Activated T-cell treated with anti-CD3 and anti-CD28 coated beads, Interleukin-2, amount 50 U/mL, for 24 hours (primary cell): ENCODE measurements around the gene HMCN1.
A peak's percentile ranks its signal among the peaks of the same experiment; 100 is the strongest.

Experiments
- DNase-seq: peaks from one replicate; pipeline ENCODE4 v3.0.0-alpha.2; 2020
- H3K27ac Mint-ChIP-seq: 2 replicates; pipeline ENCODE4 v1.8.0; 2020; ENCODE audit warnings: mild to moderate bottlenecking, mixed read lengths
- H3K27me3 Mint-ChIP-seq: 2 replicates; pipeline ENCODE4 v1.8.0; 2020; ENCODE audit warnings: mixed read lengths
- H3K36me3 Mint-ChIP-seq: 2 replicates; pipeline ENCODE4 v1.8.0; 2020; ENCODE audit warnings: low read depth, mixed read lengths
- H3K4me1 Mint-ChIP-seq: 2 replicates; pipeline ENCODE4 v1.8.0; 2020; ENCODE audit warnings: low read depth, mixed read lengths
- H3K4me3 Mint-ChIP-seq: 2 replicates; pipeline ENCODE4 v1.8.0; 2020; ENCODE audit warnings: mild to moderate bottlenecking, moderate library complexity, mixed read lengths
- H3K9me3 Mint-ChIP-seq: 2 replicates; pipeline ENCODE4 v1.8.0; 2020; ENCODE audit warnings: mixed read lengths

HMCN1 gene

GRCh38 chr1:185722098-185722497, 12.1 kb upstream of the HMCN1 start:
- H3K36me3 Mint-ChIP-seq = no peaks in the 10 kb centered on the region
- no peak overlapping the region for H3K27ac Mint-ChIP-seq
- DNase-seq = no peak
- H3K4me1 Mint-ChIP-seq = no peaks in the 10 kb centered on the region
- no peak overlapping the region for H3K4me3 Mint-ChIP-seq
- no peaks in the 10 kb centered on the region for H3K9me3 Mint-ChIP-seq
- H3K27me3 Mint-ChIP-seq = peaks cover 19% of the 10 kb centered on the region

GRCh38 chr1:185727726-185728125, 6.5 kb upstream of the HMCN1 start:
- Mint-ChIP-seq H3K4me3 (no peak overlapping the region), H3K27me3 (peaks cover 24% of the 10 kb centered on the region), H3K4me1 (no peaks in the 10 kb centered on the region), H3K9me3 (peaks cover 18% of the 10 kb centered on the region), H3K27ac (no peak overlapping the region), H3K36me3 (no peaks in the 10 kb centered on the region)
- DNase-seq = no peak

GRCh38 chr1:185731446-185731845, 2.7 kb upstream of the HMCN1 start:
- Mint-ChIP-seq H3K36me3 (no peaks in the 10 kb centered on the region), H3K27me3 (peaks cover 52% of the 10 kb centered on the region), H3K4me1 (peaks cover 18% of the 10 kb centered on the region), H3K4me3 (no peak overlapping the region), H3K27ac (no peak overlapping the region), H3K9me3 (peaks cover 18% of the 10 kb centered on the region)
- DNase-seq = no peak

- no peak overlapping the region for H3K27ac Mint-ChIP-seq
Measured at GRCh38 chr1:185732951-185733350, 1.2 kb upstream of the HMCN1 start.

GRCh38 chr1:185734929-185735700, 924 bp downstream of the HMCN1 start:
- no peaks in the 10 kb centered on the region for H3K36me3 Mint-ChIP-seq
- peaks cover 20% of the 10 kb centered on the region for H3K9me3 Mint-ChIP-seq
- peak overlapping the region; percentile 57 for H3K4me3 Mint-ChIP-seq

More at GRCh38 chr1:185732951-185733350, 1.2 kb upstream of the HMCN1 start:
- H3K4me1 Mint-ChIP-seq = peaks cover 18% of the 10 kb centered on the region
- H3K4me3 Mint-ChIP-seq = no peak overlapping the region
- H3K36me3 Mint-ChIP-seq = no peaks in the 10 kb centered on the region
- peaks cover 18% of the 10 kb centered on the region for H3K9me3 Mint-ChIP-seq
- H3K27me3 Mint-ChIP-seq = peaks cover 60% of the 10 kb centered on the region
- DNase-seq = no peak

GRCh38 chr1:185735701-185736064, 1.5 kb downstream of the HMCN1 start:
- Mint-ChIP-seq H3K27me3 (peaks cover 71% of the 10 kb centered on the region), H3K4me1 (peaks cover 26% of the 10 kb centered on the region), H3K9me3 (peaks cover 20% of the 10 kb centered on the region), H3K4me3 (no peak overlapping the region), H3K27ac (no peak overlapping the region), H3K36me3 (no peaks in the 10 kb centered on the region)
- DNase-seq = no peak

More at GRCh38 chr1:185734929-185735700, 924 bp downstream of the HMCN1 start:
- H3K27me3 Mint-ChIP-seq = peaks cover 73% of the 10 kb centered on the region
- peaks cover 24% of the 10 kb centered on the region for H3K4me1 Mint-ChIP-seq
- no peak for DNase-seq
- H3K27ac Mint-ChIP-seq = no peak overlapping the region

- Mint-ChIP-seq H3K4me1 (peaks cover 14% of the 10 kb centered on the region), H3K27ac (peak overlapping the region; percentile 12), H3K4me3 (no peak overlapping the region), H3K27me3 (peaks cover 52% of the 10 kb centered on the region), H3K9me3 (peaks cover 12% of the 10 kb centered on the region), H3K36me3 (no peaks in the 10 kb centered on the region)
- DNase-seq = no peak
Measured at GRCh38 chr1:185739967-185740366, 5.8 kb downstream of the HMCN1 start.

- H3K27me3 Mint-ChIP-seq = peaks cover 46% of the 10 kb centered on the region
- H3K4me1 Mint-ChIP-seq = peaks cover 8% of the 10 kb centered on the region
- H3K36me3 Mint-ChIP-seq = no peaks in the 10 kb centered on the region
- peaks cover 12% of the 10 kb centered on the region for H3K9me3 Mint-ChIP-seq
- H3K4me3 Mint-ChIP-seq = no peak overlapping the region
- no peak for DNase-seq
- H3K27ac Mint-ChIP-seq = no peak overlapping the region
Measured at GRCh38 chr1:185741551-185741950, 7.4 kb downstream of the HMCN1 start.

- peaks cover 12% of the 10 kb centered on the region for H3K9me3 Mint-ChIP-seq
- no peak for DNase-seq
- H3K4me3 Mint-ChIP-seq = no peak overlapping the region
- H3K4me1 Mint-ChIP-seq = peaks cover 8% of the 10 kb centered on the region
- H3K36me3 Mint-ChIP-seq = no peaks in the 10 kb centered on the region
- no peak overlapping the region for H3K27ac Mint-ChIP-seq
- peaks cover 42% of the 10 kb centered on the region for H3K27me3 Mint-ChIP-seq
Measured at GRCh38 chr1:185742403-185742802, 8.2 kb downstream of the HMCN1 start.

GRCh38 chr1:185745165-185745564, 11.0 kb downstream of the HMCN1 start:
- Mint-ChIP-seq H3K9me3 (peaks cover 10% of the 10 kb centered on the region), H3K27me3 (peaks cover 20% of the 10 kb centered on the region), H3K4me3 (no peak overlapping the region), H3K36me3 (no peaks in the 10 kb centered on the region), H3K4me1 (peaks cover 2% of the 10 kb centered on the region), H3K27ac (no peak overlapping the region)
- no peak for DNase-seq

GRCh38 chr1:185759061-185759460, 24.9 kb downstream of the HMCN1 start:
- Mint-ChIP-seq H3K4me3 (no peak overlapping the region), H3K9me3 (no peaks in the 10 kb centered on the region), H3K27ac (no peak overlapping the region), H3K4me1 (no peaks in the 10 kb centered on the region), H3K27me3 (peaks cover 32% of the 10 kb centered on the region), H3K36me3 (no peaks in the 10 kb centered on the region)
- no peak for DNase-seq

- Mint-ChIP-seq H3K9me3 (no peaks in the 10 kb centered on the region), H3K4me3 (no peak overlapping the region), H3K27me3 (peaks cover 31% of the 10 kb centered on the region), H3K27ac (no peak overlapping the region), H3K36me3 (no peaks in the 10 kb centered on the region), H3K4me1 (no peaks in the 10 kb centered on the region)
- DNase-seq = no peak
Measured at GRCh38 chr1:185761841-185762240, 27.6 kb downstream of the HMCN1 start.

GRCh38 chr1:185767508-185768120, 33.4 kb downstream of the HMCN1 start:
- H3K27ac Mint-ChIP-seq = no peak overlapping the region
- H3K4me3 Mint-ChIP-seq = no peak overlapping the region
- peaks cover 5% of the 10 kb centered on the region for H3K27me3 Mint-ChIP-seq

GRCh38 chr1:185768371-185768770, 34.2 kb downstream of the HMCN1 start:
- H3K27ac Mint-ChIP-seq = no peak overlapping the region
- H3K9me3 Mint-ChIP-seq = no peaks in the 10 kb centered on the region
- no peaks in the 10 kb centered on the region for H3K36me3 Mint-ChIP-seq
- no peak for DNase-seq
- no peaks in the 10 kb centered on the region for H3K27me3 Mint-ChIP-seq
- no peaks in the 10 kb centered on the region for H3K4me1 Mint-ChIP-seq
- no peak overlapping the region for H3K4me3 Mint-ChIP-seq

More at GRCh38 chr1:185767508-185768120, 33.4 kb downstream of the HMCN1 start:
- Mint-ChIP-seq H3K36me3 (no peaks in the 10 kb centered on the region), H3K9me3 (no peaks in the 10 kb centered on the region), H3K4me1 (no peaks in the 10 kb centered on the region)
- no peak for DNase-seq

GRCh38 chr1:185769136-185769535, 34.9 kb downstream of the HMCN1 start:
- no peak overlapping the region for H3K4me3 Mint-ChIP-seq
- no peaks in the 10 kb centered on the region for H3K9me3 Mint-ChIP-seq
- H3K36me3 Mint-ChIP-seq = no peaks in the 10 kb centered on the region
- DNase-seq = no peak
- no peaks in the 10 kb centered on the region for H3K4me1 Mint-ChIP-seq
- H3K27ac Mint-ChIP-seq = no peak overlapping the region
- no peaks in the 10 kb centered on the region for H3K27me3 Mint-ChIP-seq
